Measurements from ENCODE around the gene ZDHHC7. TPM values are rescaled to one million over a fixed set of nuclear protein-coding genes. Genes with fewer than 3 reads are reported as not detected.

The ZDHHC7 gene
- total and polyA plus RNA-seq, 2 of the 8 experiments (the other 6 are each of a cell fraction or from before 2014, with no cell fraction given): 40.5 to 56.3 TPM

- H3K14ac ChIP-seq (ENCODE audit: insufficient read length): no peak overlapping the region
- no peak overlapping the region for H4K8ac ChIP-seq (ENCODE audit: extremely low read depth, insufficient read depth, low read length)
- no peak overlapping the region for H2AK5ac ChIP-seq (ENCODE audit: low read depth, low read length)
- no peak overlapping the region for H2BK5ac ChIP-seq (ENCODE audit: low read depth, low read length)
- H2BK12ac ChIP-seq (ENCODE audit: low read depth, low read length): no peak overlapping the region
- H3K79me2 ChIP-seq (ENCODE audit: control insufficient read depth in 1 of 2, insufficient read depth in 2 of 2, low read length in 2 of 2): no peaks in the 10 kb centered on the region
- peaks cover 0 to 2% of the 10 kb centered on the region in 2 experiments for H4K20me1 ChIP-seq (replicated peaks in 1 of 2; ENCODE audit: control insufficient read depth in 1 of 2, insufficient read depth in 2 of 2, low read length in 2 of 2)
- H3K23ac ChIP-seq (ENCODE audit: insufficient read length): no peak overlapping the region
- H3K4me2 ChIP-seq (ENCODE audit: insufficient read depth in 1 of 2, low read depth in 2 of 2, low read length in 2 of 2): no peak overlapping the region
- no peaks in the 10 kb centered on the region for H3K27me3 ChIP-seq (replicated peaks in 1 of 4; ENCODE audit: control insufficient read depth in 3 of 4, extremely low read depth in 1 of 4, insufficient read depth in 3 of 4, low read length in 3 of 4)
- H4K91ac ChIP-seq (replicated peaks; ENCODE audit: insufficient read length, low read length): no peak overlapping the region
- 88% methylated on average over 5 of the region's 5 CpGs; no CpG with 5 or more reads in 1 of the 2 experiments for WGBS, 2 experiments (ENCODE audit: extremely low coverage in 1 of 2, insufficient coverage in 1 of 2, insufficient read length in 1 of 2, insufficient replicate concordance in 2 of 2, low coverage in 1 of 2, low lambda C conversion rate in 2 of 2, missing lambda C conversion rate in 1 of 2)
- ChIA-PET POLR2A (ENCODE audit: partially characterized antibody) (no interaction called here), CTCF (ENCODE audit: partially characterized antibody) (interaction anchor here (6.7 kb wide), 1 partner anchor 30 kb away, joined by 123 read pairs; no protein-coding TSS in a partner anchor)
- no peaks in the 10 kb centered on the region for H3K9me3 ChIP-seq (ENCODE audit: insufficient read depth in 2 of 2, low read depth in 1 of 2, low read length in 1 of 2)
- H3K4me3 ChIP-seq (ENCODE audit: extremely low read depth in 1 of 4, insufficient read depth in 2 of 4, low read depth in 3 of 4, low read length in 4 of 4): no peak overlapping the region
- FAIRE-seq (no peak), DNase-seq (ENCODE audit: low read depth in 1 of 2, low spot score in 2 of 2) (no peak)
- no peak overlapping the region for H2BK15ac ChIP-seq (ENCODE audit: low read length)
- H3K79me1 ChIP-seq (ENCODE audit: low read depth, low read length): no peaks in the 10 kb centered on the region
- H3K18ac ChIP-seq (ENCODE audit: extremely low read depth, low read length): no peak overlapping the region
- no peaks in the 10 kb centered on the region for H3K4me1 ChIP-seq (replicated peaks in 1 of 4; ENCODE audit: control insufficient read depth in 3 of 4, insufficient read depth in 4 of 4, low read length in 3 of 4)
- H3K4ac ChIP-seq (replicated peaks; ENCODE audit: insufficient read length, low read depth, low read length): no peak overlapping the region
- H3K36me3 ChIP-seq (ENCODE audit: control insufficient read depth in 2 of 4, insufficient read depth in 4 of 4, low read length in 3 of 4): no peaks in the 10 kb centered on the region
- no peak overlapping the region for H3K56ac ChIP-seq (replicated peaks; ENCODE audit: insufficient read length, low read depth, low read length)
- H3K9ac ChIP-seq (replicated peaks in 1 of 4; ENCODE audit: extremely low read depth in 1 of 4, low read depth in 3 of 4, low read length in 3 of 4): no peak overlapping the region
- no peak overlapping the region for H4K5ac ChIP-seq (ENCODE audit: insufficient read length, low read depth, low read length)
- H2AFZ ChIP-seq (ENCODE audit: low read length): no peak overlapping the region
- H3K23me2 ChIP-seq (ENCODE audit: low read depth, low read length): no peaks in the 10 kb centered on the region
- no peak overlapping the region for H2BK120ac ChIP-seq (replicated peaks; ENCODE audit: low read depth, low read length)
- H2BK20ac ChIP-seq (ENCODE audit: low read length): no peak overlapping the region
- no peak overlapping the region for H3K27ac ChIP-seq (ENCODE audit: low read depth, low read length)
- TF ChIP-seq MAFK (IDR thresholded peaks at IDR 0.05; ENCODE audit: low read depth, low read length) (no peak), SUZ12 (IDR thresholded peaks at IDR 0.05; ENCODE audit: low read length) (no peak), MAX (IDR thresholded peaks at IDR 0.05) (no peak), KDM4A (IDR thresholded peaks at IDR 0.05; ENCODE audit: low read depth, low read length, severe bottlenecking) (no peak), CBX8 (IDR thresholded peaks at IDR 0.05; ENCODE audit: borderline replicate concordance, low read depth, low read length) (no peak), ATF2 (IDR thresholded peaks at IDR 0.05; ENCODE audit: low read length) (no peak), BRCA1 (IDR thresholded peaks at IDR 0.05; ENCODE audit: low read depth, low read length) (no peak), NRF1 (IDR thresholded peaks at IDR 0.05; ENCODE audit: low read depth, low read length) (no peak), FOSL1 (IDR thresholded peaks at IDR 0.05; ENCODE audit: insufficient read depth, low read depth, low read length) (no peak), BACH1 (IDR thresholded peaks at IDR 0.05; ENCODE audit: low read length) (no peak), EGR1 (IDR thresholded peaks at IDR 0.05; ENCODE audit: borderline replicate concordance, low read depth, low read length) (no peak), TCF12 (IDR thresholded peaks at IDR 0.05; ENCODE audit: low read depth, low read length) (no peak), JUND (IDR thresholded peaks at IDR 0.05; ENCODE audit: low read length) (no peak)
Observed at GRCh38 chr16:84957192-84957591, 54.1 kb downstream of the ZDHHC7 start.

Data from H1 (cell line).